Measurements from ENCODE around the gene CCDC142.

DNA sequence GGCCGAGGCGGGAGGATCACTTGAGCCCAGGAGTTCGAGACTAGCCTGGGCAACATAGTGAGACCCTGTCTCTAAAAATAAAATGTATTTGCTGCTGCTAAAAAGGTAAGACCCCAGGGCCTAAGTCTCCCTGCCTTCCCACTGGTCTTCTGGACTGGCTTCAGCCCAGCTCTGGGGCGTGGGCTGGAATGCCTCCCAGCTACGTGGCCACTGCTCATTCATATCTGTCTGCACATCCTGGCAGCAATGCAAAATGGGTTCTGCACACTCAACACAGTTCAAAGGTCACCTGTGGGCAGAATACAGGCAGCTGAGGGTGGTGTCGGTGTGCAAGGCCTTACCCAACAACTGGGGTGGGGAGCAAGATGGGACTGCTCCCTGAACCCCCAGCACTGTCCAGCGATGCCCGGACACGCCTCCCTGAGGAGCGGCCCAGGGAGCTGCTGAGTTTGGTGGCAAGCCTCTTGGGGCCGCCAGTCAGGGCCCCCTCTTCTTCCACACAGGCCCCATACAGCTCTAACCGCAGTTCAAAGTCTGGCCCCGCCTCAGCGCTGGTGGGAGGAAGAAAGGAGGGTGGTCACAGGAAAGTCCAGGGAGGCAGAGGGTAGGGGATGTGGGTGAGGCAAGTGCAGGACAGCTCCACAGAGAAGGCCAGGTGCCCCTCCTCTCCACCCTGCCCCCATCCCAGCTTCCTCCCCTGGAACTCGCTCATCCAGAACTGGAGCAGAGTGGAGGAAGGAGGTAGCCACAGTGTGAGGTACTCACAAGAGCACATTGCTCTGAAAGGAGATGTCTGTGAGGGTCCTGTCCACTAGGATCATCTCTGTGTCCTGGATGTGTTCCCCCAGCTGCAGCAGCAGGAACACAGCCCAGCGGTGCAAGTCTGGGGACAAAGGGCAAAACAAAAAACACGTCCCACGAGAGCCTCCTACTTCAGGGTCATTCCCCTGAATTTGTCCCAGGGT lies 53.0 kb downstream of the CCDC142 start:
- TF ChIP-seq, protein P1, sequence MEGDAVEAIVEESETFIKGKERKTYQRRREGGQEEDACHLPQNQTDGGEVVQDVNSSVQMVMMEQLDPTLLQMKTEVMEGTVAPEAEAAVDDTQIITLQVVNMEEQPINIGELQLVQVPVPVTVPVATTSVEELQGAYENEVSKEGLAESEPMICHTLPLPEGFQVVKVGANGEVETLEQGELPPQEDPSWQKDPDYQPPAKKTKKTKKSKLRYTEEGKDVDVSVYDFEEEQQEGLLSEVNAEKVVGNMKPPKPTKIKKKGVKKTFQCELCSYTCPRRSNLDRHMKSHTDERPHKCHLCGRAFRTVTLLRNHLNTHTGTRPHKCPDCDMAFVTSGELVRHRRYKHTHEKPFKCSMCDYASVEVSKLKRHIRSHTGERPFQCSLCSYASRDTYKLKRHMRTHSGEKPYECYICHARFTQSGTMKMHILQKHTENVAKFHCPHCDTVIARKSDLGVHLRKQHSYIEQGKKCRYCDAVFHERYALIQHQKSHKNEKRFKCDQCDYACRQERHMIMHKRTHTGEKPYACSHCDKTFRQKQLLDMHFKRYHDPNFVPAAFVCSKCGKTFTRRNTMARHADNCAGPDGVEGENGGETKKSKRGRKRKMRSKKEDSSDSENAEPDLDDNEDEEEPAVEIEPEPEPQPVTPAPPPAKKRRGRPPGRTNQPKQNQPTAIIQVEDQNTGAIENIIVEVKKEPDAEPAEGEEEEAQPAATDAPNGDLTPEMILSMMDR (conservative IDR thresholded peaks at IDR 0.05): no peak
- TF ChIP-seq ZFX (IDR thresholded peaks at IDR 0.05): no peak

All from C4-2B (cell line).